HG02884 (cell line): ENCODE results near the gene PSMD11.

Experiments used
- ATAC-seq: cut with Tn5 transposase; IDR thresholded peaks from one replicate; pipeline ENCODE4 v1.9.1; 2021; ENCODE audit warnings: mild to moderate bottlenecking, moderate library complexity; ENCODE audit not compliant: unreplicated experiment

The PSMD11 gene

GRCh38 chr17:32463304-32463703 lies 19.0 kb downstream of the PSMD11 start:
- ATAC-seq: no peak

DNA sequence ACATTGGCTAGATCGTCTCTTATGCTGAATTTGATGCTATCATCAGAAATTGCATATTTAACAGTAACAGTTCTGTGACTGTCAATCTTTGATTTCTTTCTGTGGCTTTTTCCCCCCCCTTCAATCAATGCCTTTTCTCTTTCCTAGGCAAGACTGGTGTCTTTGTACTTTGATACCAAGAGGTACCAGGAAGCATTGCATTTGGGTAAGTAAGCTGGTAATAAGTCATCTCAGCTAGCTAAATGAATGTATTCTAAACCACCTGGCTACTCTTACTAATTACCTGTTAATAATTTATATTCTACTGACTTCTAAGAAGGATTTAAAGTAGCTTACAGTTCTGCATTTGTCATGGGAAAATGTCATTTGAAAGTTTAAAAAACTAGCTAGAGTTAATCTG lies 20.1 kb downstream of the PSMD11 start:
- no peak for ATAC-seq

- ATAC-seq: no peak
These were observed 23.6 kb downstream of the PSMD11 start for GRCh38 chr17:32467949-32468348.

GRCh38 chr17:32470405-32471167 lies 26.3 kb downstream of the PSMD11 start:
- no peak for ATAC-seq

DNA sequence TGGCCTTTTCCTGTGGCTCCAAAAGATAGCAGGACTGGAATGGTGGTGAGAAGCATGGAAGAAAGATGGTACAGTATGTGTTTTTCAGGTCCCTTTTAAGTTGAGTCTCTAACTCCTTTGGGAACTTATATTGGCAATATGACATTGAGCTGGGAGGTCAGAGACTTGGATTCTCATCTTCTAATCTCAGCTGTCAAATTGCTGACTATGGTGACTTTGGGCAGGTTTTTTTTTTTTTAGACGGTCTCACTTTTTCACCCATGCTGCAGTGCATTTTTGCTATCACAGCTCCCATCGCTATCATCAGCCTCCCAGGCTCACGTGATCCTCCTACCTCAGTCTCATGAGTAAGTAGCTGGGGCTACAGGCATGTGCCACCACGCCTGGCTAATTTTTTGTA lies 27.3 kb downstream of the PSMD11 start:
- ATAC-seq: no peak

DNA sequence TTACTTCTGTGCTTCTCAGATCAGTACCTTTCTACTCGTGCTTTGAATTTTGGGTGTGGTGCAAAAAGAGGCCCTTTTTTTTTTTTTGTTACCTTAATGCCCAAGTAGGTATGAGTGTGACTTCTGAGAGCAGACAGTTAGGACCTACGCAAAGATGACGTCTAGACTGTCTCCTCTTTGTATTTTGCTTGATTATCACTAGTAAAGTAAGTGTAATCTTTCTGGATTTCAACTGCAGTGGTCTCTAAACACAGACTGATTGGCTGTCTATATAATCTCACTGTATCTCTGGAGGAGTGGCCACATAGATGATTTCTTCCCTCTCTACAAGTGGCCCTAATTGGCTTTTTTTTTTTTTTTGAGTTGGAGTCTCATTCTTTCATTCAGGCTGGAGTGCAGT lies 30.9 kb downstream of the PSMD11 start:
- ATAC-seq: no peak

GRCh38 chr17:32477220-32477619 lies 32.9 kb downstream of the PSMD11 start:
- no peak for ATAC-seq

GRCh38 chr17:32479074-32479617 lies 34.8 kb downstream of the PSMD11 start:
- no peak for ATAC-seq

DNA sequence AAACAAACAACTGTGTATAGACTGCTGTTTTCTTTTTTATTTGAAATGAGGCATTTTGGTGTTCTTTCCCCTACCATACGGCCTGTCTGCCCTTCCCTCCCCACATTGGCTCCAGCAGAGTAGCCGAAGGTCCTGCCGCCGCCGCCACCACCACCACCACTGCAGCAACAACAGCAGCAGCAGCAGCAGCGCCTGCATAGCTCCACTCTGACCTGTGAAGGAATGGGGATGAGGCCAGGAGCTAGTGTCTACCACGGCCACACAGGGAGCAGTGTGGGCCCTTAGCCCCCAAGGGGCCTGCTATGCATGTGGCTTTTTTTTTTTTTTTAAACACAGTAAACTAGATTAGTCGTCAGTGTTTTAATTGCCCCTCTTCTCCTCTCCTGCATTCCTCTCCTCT lies 36.9 kb downstream of the PSMD11 start:
- ATAC-seq: no peak

- no peak for ATAC-seq
These were observed 38.4 kb downstream of the PSMD11 start for GRCh38 chr17:32482568-32483320.

GRCh38 chr17:32483451-32484019 lies 39.2 kb downstream of the PSMD11 start:
- ATAC-seq: no peak

- ATAC-seq: no peak
These were observed 39.7 kb downstream of the PSMD11 start for GRCh38 chr17:32484041-32484461.

GRCh38 chr17:32484628-32485027 lies 40.3 kb downstream of the PSMD11 start:
- ATAC-seq: no peak

DNA sequence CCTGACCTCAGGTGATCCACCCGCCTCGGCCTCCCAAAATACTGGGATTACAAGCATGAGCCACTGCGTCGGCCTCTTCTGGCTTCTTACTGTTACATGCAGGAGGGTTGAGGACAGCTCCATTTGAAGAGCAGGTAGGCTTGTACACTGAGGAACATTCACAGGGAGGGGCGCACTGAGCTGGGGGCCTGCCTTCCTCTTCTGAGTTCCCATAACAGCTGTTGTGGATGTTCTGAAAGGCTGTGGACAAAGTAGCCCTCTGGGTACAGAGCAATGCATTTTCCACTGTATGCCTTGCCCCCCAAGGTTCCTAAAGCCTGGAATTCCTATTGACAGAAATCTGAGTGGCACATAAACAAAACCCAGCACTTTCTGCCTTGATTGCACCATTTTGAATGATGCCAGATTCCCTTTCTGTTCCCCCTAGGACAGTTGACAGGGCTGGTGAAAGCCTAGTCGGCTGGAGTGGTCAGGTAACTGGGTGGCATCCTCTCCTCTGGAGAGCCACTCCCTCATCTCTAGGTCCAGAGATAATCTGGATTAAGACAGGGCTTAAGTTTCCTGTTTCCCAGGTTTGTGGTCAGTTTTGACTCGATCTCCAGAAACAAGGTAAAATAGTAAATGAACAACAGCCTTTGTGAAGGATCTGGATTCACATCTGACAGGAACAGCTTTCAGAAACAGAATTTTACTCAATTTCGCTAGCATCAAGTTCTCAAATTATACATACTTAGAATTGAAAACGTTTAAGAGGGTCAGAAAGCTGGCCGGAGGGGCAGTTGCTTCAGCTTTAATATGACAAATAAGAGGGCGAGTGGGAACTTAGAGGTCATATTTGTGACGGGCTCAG lies 41.2 kb downstream of the PSMD11 start:
- ATAC-seq: no peak

DNA sequence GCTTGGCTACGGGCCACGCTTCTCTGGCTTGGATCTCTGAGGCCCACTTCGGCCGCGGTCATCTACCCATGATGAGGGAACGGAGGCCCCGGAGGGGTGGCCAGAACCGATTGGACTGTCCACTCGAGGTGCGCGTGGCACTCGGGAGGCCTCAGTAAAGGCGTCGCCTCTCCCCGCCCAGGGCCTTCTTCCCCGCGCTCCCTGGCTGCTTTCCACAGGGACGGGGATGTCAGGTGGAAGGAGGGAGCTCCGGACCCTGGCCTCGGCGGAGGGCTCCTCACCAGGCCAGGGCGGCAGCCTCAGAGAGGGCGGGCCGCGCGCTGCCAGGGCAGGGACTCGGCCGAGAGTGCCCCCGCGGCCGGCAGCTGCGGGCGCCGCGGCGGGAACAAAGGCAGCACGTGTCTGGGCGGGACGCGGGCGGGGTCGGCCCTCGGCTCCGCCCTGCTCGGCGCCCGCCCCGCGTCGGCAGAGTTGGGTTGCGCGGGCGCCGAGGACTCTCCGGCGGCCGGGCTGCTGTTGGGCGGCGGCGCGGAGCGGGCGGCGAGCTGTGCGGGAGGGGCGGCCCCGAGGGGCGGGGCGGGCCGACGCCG lies 41.9 kb downstream of the PSMD11 start:
- ATAC-seq: no peak

DNA sequence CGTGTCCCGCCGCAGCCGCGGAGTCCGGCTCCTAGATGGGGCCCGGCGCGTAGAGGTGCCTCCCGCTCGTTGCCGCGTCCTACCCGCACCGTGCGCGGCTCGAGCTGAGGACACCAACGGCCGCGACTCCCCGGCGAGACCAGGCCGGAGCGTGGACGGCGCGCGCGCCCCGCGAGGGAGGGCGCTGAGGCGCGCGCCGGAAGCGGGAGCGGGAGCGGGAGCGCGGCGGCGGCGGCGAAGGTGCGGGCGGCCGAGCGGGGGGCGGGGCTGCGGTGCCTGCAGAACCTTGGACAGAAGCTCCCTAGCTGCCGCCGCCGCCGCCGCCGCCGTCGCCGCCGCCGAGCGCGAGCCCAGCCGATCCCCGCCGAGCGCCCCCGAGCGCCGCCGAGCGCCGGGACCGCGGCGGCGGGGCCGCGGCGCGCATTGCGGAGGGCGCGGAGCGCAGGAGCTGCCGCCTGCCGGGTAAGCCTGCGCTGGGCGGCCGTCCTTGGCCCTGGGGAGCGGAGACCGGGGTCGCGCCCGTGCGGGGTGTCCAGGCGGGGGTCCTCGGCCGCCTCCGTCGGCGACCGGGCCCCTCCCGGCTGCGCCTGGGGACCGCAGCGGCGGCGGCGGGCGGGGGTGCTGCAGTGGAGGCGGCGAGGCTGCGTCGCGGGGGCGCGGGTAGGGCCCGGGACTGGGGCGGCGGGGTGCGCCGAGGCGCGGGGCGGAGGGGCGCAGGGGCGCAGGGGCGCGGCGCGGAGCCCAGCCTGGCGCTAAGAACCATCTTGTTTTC lies 42.6 kb downstream of the PSMD11 start, which contains the start of gene CDK5R1:
Gene CDK5R1, plus strand, starts transcription at position 293 of the 772 bp plus-strand sequence. CDS start 628 bp downstream, outside the sequence.
- no peak for ATAC-seq

DNA sequence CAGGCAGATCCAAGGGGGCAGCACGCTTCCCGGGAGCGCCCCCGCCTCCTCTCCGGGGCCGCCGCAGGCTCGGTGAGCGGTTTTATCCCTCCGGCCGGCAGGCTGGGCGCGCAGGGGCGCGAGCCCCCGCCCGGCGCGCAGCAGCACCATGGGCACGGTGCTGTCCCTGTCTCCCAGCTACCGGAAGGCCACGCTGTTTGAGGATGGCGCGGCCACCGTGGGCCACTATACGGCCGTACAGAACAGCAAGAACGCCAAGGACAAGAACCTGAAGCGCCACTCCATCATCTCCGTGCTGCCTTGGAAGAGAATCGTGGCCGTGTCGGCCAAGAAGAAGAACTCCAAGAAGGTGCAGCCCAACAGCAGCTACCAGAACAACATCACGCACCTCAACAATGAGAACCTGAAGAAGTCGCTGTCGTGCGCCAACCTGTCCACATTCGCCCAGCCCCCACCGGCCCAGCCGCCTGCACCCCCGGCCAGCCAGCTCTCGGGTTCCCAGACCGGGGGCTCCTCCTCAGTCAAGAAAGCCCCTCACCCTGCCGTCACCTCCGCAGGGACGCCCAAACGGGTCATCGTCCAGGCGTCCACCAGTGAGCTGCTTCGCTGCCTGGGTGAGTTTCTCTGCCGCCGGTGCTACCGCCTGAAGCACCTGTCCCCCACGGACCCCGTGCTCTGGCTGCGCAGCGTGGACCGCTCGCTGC lies 43.3 kb downstream of the PSMD11 start:
- no peak for ATAC-seq

DNA sequence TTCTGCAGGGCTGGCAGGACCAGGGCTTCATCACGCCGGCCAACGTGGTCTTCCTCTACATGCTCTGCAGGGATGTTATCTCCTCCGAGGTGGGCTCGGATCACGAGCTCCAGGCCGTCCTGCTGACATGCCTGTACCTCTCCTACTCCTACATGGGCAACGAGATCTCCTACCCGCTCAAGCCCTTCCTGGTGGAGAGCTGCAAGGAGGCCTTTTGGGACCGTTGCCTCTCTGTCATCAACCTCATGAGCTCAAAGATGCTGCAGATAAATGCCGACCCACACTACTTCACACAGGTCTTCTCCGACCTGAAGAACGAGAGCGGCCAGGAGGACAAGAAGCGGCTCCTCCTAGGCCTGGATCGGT lies 43.9 kb downstream of the PSMD11 start:
- no peak for ATAC-seq

GRCh38 chr17:32488604-32489180 lies 44.4 kb downstream of the PSMD11 start:
- no peak for ATAC-seq
